A204.1 (cell line): ENCODE measurements around the gene FOXA3.

Experiments used
- FAIRE-seq: peaks from 2 replicates; lab custom pipeline; 2012; peaks lifted over from hg19 to GRCh38; lab: Jason Lieb, UNC

The FOXA3 gene

DNA sequence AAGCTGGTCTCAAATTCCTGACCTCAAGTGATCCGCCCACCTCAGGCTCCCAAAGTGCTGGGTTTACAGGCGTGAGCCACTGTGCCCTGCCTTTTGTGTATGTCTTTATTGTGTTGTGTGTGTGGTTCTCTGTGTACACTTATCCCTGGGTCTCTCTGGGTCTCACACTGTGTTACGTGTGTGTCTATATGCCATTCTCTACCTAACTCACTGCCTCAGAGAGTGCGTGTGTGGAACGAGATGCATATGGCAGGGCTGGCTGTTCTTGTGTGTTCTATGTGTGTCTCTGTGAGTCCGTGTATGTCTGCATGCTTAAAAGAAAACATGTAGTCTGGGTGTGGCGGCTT, 10.5 kb downstream of the FOXA3 start:
- no peak for FAIRE-seq

DNA sequence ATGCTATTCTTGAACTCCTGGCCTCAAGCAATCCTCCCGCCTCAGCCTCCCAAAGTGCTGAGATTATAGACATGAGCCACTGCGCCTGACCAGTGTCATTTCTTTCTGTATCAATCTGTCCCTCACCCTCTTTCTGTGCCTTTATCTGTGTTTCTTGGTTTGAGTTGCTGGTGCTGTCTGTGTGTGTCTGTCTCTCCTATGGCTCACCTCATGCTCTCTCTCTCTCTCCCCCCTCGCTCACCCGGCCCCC, 12.0 kb downstream of the FOXA3 start:
- FAIRE-seq = no peak

DNA sequence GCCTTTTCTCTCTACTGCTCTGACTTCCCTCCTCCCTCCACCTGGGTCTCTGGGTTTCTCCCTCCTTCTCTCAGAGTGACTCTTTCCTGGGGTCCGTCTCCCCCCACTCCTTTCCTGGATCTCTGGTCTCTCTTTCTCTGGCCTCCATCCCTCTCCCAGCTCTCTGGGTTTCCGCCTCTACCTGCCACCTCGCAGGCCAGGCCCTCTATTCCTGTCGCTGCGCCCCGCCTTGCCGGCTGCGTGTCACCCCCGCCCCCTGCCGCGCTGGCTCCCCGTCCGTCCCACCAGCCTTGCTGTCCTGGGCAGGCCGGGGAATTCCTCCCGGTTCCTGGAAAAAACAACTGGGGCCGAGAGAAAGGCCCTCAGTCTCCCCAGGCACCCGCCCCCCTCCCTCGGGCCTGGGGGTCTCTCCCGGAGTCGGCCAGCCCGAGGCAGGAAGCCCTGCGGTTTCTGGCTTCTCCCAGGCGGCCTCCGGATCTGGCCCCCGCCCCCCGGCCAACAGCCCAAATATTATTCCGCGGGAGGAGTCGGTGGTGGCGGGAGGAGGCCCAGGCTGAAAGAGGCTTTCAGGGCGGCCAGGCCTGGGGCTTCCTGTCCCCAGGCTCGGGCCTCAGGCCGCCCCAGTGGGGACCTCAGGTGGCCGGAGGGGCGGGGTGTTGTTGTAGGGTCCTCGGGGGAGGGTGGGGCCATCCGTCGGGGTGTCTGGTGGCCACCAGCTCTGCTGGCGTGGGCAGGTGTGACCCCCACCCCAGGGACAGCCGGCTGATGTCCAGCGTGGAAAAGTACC, 12.5 kb downstream of the FOXA3 start:
- no peak for FAIRE-seq

DNA sequence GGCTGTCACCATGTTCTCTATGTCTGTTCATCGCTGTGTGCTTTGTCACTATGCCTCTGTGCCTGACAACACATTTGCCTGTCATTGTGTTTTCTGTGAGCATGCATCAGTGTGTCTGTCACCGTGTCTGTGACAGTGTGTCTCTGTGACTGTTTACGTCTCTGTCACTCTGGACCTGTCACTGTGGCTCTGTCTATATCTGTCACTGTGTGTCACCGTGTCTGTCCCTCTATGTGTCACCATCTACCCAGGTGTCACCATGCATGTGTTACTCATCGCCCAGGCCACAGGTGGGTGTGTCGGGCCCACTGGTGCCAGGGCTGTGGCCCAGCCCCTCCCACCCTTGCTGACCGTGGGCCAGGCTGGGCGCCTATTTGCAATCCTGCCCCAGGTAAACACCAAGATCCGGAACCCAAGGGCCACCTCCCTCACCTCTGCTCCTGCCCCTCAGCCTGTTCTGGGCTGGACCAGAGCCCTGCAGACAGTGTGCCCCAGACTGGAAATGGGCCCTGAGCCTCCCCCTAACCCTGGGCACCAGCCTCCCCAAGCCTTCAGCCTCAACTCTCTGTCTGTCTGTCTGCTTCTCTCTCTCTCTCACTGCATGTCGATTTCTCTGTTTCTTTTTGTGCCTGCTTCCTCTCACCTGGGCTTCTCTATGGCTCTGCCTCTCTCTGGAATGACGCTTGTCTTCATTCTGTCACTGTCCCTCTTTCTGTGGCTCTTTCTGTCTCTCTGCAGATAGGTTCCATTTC, 14.1 kb downstream of the FOXA3 start:
- no peak for FAIRE-seq

DNA sequence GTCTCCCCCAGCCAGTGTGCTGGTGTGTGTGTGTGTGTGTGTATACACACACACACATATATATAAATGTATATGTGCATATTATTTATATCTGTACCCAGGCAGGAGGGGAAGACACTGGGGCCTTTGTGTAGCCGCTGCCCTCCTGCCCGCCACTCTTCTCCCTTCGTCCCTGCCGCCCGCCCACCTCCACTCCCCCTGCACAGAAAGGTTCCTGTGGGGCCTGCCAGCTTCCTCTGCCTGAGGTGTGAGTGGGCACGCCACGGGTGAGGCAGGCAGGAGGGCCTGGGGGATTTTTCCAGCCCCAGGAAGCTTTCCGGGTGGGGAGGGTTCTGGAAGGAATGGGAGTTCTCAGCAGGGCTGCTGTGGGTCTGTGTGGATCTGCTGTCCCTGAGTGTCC, 14.9 kb downstream of the FOXA3 start:
- no peak for FAIRE-seq

DNA sequence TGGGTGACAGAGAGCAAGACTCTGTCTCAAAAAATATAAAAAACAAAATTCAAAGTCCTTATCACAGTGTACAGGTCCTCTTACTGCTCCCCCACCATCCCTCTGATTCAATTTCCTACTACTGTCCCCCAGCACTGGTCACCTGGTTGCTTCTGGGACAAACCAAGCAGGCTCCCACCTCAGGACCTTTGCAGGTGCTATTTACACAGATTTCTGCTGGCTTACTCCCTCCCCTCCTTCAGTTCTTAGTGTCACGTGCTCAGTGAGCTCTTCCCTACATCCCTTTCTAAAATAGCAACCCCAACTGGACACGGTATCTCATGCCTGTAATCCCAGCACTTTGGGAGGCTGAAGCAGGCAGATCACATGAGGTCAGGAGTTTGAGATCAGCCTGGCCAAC, 15.8 kb downstream of the FOXA3 start:
- FAIRE-seq = no peak

DNA sequence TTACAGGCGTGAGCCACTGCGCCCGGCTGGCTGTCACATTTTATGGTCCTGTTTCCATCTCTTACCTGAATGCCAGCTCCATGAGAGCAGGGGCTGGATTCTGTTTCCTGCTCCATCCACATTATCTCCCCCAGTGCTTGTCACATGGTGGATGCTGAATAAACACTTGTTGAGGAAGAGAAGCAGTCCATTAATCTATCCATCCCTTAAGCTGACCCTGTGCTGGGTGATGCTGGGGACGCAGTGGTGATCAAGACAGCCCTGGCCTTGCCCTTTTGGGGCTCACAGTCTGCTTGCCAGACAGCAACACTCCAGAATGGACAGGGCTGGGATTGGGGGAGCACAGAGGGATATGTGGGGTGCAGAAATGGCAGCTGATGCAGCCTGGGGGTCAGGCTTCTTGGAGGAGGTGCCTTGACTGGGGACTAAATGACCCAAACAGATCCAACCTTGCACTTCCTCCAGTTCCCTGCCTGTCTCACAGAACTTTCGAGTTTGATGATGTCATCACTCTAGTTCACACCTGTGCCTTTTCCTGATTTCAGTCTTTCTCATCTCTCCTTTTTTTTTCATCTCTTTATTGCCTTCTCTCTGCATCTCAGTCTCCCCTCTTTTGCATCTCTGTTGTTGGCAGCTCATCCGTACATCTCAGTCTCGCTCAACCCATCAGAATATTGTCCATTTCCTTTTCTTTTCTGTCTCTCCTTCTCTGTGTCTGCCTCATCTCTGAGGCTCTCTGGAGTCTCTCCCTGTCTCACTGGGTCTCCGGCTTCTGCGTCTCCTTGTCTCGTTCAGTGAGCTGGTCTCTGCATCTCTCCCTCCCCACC, 17.2 kb downstream of the FOXA3 start:
- no peak for FAIRE-seq

DNA sequence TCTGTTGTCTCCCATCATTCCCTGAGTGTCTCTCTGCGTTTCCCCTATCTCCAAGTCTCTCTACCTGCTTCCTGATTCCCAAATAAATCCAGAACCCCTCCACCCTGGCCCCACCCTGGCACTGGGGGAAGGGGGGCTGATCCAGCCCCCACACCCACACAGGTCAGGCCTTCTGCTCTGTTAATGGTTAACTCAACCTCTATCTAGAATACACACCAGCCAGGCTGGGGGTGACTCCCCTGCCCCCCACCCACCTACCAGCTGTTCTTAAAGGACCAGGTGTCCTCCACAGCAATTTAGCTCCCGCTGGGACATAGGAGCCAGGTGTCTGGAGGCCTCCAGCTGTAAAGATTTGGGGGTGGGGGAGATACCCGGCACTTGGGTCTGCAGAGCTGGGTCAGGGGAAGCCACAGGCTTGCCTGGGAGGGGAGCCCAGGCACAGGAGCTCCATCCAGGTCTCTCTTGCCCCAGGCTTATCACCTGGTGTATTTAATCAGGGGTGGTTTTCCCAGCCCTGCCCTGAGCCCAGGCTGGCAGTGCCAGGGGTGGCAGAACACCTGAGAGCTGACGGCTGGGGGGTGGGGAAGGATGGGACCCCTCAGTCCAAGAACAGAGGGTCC, 17.9 kb downstream of the FOXA3 start:
- FAIRE-seq = no peak

DNA sequence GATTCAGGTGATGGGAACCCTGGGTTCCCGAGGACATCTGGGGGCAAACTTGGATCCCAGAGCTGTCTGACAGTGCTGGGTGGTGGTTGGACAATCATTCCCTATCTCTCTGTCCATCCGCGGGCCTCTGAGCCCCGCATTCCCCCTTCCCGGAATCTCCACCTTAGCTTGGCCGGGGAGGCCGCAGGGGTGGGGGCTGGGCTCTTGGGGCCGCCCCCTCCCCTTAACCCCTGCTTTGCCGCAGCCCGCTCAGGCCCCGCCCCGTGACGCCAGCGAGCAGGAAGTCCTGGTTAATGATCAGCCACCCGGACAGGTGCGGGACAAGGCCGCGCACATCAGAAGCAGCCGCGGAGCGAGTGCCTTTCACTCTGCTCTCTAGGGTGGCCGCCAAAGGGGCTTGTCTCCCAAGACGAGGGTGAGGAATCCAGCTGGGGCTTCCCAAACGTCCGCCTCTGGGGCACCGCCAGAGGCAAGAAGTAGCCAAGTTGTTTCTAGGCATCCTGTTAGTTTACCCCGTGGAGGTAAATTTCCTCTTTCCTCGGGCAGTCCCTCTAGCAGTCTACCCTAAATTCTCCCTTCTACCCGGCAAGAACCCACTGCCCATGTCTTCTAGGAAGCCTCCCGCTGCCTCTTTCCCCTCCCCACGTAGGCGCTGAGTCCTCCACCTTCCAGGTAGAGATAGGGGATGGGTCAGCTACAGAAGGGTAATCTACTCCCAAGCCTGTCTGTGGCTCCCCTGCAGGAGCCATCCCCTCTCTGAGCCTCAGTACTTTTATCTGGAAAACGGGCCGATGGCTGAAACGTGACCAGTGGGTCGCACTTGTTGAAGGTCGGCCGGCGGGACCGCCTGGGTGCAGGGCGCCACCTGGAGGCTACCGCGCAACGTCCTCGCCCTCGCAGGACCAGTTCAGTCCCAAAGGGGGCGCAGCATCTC, 18.8 kb downstream of the FOXA3 start:
- FAIRE-seq = no peak

DNA sequence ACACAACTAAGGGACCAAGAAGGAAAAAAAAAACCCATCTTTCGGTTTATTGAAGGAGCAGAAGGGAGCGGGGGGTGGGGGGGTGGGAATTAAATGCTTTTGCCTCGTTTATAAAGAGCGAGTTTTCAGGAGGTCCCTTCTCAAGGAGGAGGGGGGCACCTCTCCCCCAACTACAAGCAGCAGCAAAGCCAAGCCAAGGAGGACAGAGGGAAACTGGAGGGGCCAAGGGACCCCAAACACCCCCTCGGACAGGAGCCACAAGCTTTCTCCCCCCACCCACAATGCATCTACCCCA, 19.4 kb downstream of the FOXA3 start:
- no peak for FAIRE-seq

DNA sequence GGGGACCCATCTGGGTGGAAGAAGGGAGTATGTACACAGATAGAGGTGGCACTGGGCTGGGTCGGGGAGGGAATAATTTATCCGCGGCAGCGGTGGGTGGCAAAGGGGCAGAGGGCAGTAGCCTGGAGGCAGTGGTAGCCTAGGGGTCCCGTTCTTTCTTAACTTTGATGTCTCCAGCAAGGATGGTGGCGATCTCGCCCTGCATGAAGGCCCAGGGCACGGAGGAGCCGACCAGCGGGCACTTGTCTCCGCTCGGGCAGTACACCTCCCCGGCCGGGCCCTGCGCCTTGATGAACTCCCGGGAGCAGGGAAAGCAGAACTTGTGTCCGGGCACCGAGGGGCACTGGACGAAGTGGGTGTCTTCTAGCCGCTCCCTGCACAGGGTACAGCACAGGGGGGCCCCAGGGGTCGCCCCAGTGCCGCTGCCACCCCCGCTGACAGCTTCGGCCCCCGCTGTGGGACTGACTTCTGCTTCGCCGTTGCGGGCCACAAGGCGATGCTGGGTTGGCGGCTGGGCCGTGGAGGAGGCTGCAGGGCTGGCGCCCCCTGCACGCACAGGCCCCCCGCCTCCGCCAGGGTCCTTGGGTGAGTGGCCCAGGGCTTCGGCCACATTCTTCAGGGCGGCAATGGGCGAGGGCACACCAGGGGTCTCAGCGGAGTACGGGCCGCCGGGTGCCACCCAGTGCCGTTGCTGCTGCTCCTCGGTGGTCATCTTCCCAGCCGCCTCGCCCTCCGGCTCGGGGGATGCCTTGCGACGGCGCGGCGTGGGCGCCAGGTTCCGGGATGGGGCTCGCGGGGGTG, 20.0 kb downstream of the FOXA3 start:
- no peak for FAIRE-seq

DNA sequence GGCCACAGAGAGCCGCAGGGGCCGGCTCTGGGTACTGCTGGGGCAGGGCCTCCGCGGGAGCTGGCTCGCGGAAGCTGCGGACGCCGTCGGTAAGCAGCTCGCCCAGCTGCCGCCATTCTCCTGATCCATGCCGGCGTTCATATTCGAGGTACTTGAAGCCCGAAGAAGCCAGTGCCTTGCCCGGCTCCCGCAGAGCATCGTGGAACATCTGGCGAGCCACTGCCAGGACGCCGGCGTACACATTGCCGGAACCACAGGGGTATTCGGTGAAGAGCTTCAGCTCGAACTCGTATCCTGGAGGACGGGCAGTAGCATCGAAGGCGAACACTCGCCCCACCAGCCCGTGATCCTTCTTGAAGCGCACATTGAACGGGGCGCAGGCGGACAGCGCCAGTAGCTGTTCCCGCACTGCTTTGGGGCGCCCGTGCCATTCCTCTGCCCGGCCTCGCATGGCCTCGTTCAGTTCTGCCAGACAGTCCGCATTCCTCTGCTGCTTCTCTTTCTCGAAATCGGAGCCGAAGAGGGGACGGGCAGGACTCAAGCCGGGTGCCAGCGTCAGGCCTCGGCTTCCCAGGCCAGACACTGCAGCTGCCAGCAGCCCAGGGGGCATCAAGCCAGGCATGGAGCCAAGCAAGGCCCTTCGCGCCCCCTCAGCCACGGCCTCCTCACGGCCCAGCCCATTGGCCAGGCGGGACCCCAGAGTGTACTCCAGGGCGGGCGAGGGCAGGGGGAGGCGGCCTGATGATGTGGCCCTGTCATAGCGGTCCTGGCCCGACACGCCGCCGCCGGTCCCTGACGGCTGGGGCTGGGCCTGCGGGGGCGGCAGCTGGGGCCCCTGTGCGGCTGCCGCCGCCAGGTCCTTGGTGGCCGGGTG, 20.8 kb downstream of the FOXA3 start:
- no peak for FAIRE-seq

DNA sequence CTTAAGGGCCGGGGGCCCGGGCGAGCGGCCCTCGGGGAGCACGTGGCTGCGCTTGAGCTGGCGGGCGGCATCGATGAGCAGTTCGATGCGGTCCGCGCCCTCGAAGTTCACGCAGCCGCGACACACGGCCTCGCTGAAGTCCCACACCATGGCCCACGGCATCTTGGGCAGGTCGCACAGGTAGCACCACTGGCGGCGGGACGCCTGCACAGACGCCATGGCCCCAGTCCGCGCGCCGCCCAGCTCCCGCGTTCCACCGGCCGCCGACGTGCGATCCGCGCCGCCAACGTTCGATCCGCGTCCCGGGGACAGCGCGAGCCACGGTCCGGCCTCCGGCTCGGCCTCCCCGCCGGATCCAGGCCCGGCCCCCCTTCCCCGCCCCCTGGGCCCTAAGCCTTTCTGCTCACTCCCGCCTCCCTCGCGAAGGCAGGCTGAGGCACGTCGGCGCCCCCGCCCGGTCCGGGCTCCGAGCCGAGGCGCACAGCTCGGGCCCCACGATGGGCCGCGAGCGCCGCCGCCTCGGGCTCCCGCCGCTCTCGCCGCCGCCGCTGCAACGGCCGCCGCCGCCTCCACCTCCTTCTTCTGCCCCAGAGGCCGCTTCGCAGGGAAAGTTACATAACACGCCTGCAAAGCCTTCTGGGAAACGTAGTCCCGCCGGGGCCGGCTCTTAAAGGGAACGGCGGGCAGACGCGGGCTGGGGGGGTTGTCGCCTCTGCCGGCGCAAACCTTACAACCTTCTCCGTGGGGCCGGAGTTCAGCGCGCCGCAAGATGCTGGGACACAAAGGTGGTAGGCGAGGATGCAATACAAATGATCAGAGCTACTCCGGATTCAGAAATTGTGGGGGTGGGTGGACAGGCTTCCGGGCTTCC, 21.7 kb downstream of the FOXA3 start, which contains the start of gene IRF2BP1:
Gene IRF2BP1 (minus strand): TSS at position 586 of the 871 bp plus-strand sequence. CDS start 367 bp downstream, at position 219.
- no peak for FAIRE-seq

DNA sequence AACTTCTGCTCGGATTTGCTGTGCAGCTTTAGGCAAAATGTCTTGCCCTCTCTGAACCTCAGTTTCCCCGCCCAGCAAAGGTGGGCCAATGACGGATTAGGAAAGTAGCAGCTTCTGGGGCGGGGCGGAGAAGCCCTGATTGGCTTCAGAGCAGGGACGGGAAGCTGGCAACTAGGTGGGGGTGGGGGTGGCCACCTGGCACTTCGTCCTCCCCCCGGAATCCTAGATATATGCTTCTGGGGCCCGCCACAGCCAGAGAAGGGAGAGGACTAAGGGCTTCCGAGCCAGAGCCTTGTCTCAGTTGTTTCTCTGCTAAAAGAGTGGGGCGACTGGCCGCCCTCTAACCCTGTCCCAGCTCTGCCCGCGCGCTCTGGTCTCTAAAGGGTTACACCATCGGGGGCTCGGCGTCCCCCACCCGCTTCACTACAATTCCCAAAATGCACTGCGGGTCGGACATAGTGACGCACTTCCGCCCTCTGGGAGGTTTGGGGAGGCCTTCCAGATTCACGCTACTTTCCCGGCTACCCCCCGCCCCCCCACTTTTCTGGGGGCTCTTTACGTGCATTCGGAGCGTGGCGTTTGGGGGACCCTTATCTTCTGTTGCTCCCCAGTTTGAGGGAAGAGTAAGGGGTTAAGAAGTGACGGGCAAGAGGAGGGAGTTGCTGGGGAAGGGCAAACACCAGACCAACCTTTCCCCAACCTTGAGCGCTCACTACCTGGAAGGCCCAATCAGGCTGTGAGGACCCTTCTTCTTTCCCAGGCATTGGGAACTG, 22.5 kb downstream of the FOXA3 start:
- FAIRE-seq = peak; percentile 82

DNA sequence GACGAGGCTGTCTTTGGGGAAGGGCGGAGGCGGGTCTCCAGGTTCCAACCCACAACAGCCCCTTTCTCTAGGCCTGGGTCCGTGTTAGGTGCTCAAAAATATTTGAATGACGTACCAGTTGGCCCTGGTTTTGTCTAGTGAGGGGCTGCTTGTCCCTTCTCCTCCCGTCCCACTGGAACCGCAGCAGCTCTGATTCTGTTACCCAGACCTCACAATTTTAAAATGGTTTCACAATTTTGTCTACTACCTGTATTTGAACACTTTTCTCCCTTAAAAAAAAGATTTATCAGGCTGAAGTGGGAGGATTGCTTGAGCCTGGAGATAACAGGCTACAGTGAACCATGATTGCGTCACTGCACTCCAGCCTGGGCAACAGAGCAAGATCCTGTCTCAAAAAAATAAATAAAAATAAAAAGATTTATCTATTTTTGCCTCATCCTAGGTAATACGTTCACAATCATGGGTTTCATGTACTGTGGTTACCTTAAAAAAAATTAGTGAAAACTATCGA, 23.1 kb downstream of the FOXA3 start:
- FAIRE-seq = no peak

DNA sequence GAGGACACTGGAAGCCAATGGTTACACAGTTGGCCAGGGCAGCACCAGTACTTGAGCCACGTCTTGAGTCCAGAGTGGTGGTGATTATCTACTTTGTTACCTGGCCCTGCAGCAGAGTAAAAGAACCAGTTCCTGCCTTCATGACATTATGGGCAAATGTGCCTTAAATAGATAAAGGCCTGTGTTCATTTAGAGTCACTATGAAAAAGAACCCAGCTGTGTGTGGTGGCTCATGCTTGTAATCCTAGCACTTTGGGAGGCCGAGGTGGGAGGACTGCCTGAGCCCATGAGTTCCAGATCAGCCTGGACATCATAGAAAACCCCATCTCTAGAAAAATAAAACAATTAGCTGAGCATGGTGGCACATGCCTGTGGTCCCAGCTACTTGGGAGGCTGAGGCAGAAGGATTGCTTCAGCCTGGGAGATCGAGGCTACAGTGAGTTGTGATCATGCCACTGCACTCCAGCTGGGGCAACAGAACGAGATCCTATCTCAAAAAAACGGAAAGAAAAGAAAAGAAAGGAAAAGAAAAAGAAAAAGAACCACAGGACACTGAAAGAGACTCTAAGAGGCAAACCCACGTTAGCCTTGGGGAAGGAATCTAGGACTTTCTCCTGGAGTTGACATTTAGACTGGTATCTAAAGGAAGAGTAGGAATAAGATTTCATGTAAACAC, 25.2 kb downstream of the FOXA3 start:
- FAIRE-seq = no peak

DNA sequence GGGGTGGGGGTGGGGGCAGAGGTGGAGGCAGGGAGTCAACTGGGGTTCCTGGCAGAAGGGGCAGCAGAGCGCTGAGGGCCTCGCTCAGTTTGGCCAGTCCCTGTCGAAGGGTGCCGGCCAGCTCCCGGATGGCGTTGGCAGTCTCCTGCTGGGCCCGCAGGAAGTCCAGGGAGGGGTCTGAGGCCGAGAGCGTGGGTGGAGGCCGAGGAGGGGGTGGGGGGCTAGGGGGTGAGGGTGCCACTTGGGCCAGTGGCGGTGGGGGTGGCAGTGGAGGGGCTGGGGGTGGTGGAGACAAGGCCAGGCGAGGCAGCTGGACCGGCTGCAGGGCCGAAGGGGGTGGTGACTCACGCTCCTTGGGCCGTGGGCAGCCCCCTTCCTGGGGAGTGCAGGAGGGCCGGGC, 26.8 kb downstream of the FOXA3 start:
- no peak for FAIRE-seq
